GM10248 (cell line): ENCODE measurements around the gene IFIT1B.

Source experiments
- CTCF ChIA-PET: fragments of 300-600 bp; sonication (Branson Sonifier 250); formaldehyde crosslinking; extraction: SDS; loops from one replicate; lab custom pipeline; 2021; ENCODE audit warnings: antibody characterized with exemption; lab: Yijun Ruan, JAX
- POLR2A ChIA-PET: fragments of 350-650 bp; sonication (Branson Sonifier 250); formaldehyde crosslinking; extraction: SDS; loops from one replicate; lab custom pipeline; 2020; ENCODE audit warnings: antibody characterized with exemption; lab: Yijun Ruan, JAX
- DNase-seq: peaks from one replicate; pipeline ENCODE4 v3.0.0; 2012; ENCODE audit errors: extremely low spot score
- CTCF ChIP-seq: IDR thresholded peaks from 2 replicates; pipeline ENCODE4 v1.5.1; 2012; ENCODE audit warnings: mild to moderate bottlenecking, low read depth; ENCODE audit errors: extremely low read depth, missing control alignments, control extremely low read depth

IFIT1B gene

DNA sequence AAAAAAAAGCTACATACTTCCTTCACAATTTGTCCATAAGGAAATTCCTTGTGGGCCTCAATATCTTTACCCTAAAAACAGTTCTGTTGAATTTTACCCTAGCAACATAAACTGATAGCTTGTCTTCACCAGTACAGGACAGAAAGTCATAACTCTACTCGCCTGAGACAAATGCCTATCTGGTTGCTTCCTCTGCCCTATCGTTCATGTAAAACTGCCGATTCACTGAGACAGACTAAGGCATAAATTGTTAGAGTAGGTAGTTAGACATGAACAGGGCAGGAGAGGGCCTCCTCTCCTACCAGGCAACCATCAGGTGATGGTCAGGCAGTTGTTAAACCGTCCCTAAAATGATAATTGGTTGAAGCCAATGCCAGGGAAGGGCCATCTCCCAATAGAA, 25.1 kb upstream of the IFIT1B start:
- CTCF ChIA-PET, result interaction anchor here (1.3 to 3.0 kb wide), 3 partner anchors 11 to 37 kb away, joined by 4 to 26 read pairs (median 7); no protein-coding TSS in a partner anchor
- TF ChIP-seq CTCF, result no peak
- POLR2A ChIA-PET, result no interaction called here
- DNase-seq, result no peak

- DNase-seq, result no peak
- CTCF ChIA-PET, result interaction anchor here (1.1 to 7.0 kb wide), 5 partner anchors 8 to 17 kb away, joined by 3 to 46 read pairs (median 5); no protein-coding TSS in a partner anchor
- POLR2A ChIA-PET, result no interaction called here
- no peak for TF ChIP-seq CTCF
These were observed 22.4 kb upstream of the IFIT1B start for GRCh38 chr10:89355394-89355931.

GRCh38 chr10:89357096-89357495, 20.8 kb upstream of the IFIT1B start:
- DNase-seq, result no peak
- CTCF ChIA-PET, result interaction anchor here (1.4 to 7.0 kb wide), 2 partner anchors 11 to 27 kb away, joined by 3 to 46 read pairs; no protein-coding TSS in a partner anchor
- POLR2A ChIA-PET, result no interaction called here
- TF ChIP-seq CTCF, result no peak

DNA sequence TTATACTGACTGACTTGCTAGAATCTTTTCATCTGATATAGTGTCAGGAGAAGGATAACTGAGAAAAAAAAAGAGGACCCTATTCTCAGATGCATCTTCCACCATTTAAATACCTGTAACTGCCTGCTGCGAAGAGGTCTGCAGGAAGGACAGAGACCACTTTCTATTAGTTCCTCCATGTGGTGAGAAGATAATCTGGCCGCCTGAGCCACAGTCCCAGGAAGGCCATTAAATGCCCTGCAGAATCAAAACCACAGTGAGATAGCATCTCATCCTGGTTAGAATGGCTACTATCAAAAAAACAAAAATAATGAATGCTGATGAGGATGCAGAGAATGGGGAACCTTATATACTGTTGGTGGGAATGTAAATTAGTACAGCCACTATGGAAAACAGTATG, 19.9 kb upstream of the IFIT1B start:
- no peak for TF ChIP-seq CTCF
- ChIA-PET POLR2A (no interaction called here), CTCF (interaction anchor here (1.4 to 7.0 kb wide), 3 partner anchors 11 to 140 kb away, joined by 3 to 46 read pairs (median 3); no protein-coding TSS in a partner anchor)
- no peak for DNase-seq

DNA sequence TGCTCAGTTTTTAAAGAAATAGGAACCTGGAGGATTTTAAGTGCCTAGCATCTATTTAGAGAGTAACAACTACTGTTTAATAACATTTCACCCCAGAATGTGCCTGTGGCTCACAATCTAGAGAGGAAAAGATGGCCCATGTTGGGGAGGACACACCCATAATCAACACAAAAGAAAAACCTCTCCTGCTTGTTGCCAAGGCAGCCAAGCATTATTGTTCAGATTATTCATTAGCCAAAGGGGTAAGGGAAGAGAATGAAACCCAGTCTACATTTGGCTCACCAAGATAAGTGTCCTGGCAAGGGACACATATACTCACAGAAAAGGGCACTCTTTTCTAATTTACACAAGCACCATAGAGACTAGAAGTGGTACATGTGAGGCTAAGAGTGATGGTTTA, 17.7 kb upstream of the IFIT1B start:
- ChIA-PET CTCF (interaction anchor here (7.0 kb wide), 1 partner anchor 8 kb away, joined by 46 read pairs; no protein-coding TSS in a partner anchor), POLR2A (no interaction called here)
- DNase-seq, result no peak
- TF ChIP-seq CTCF, result no peak

- CTCF ChIA-PET, result interaction anchor here (2.0 to 3.0 kb wide), 2 partner anchors 8 to 11 kb away, joined by 7 to 10 read pairs; no protein-coding TSS in a partner anchor
- no peak for DNase-seq
These were observed 14.9 kb upstream of the IFIT1B start for GRCh38 chr10:89362929-89363328.

More at GRCh38 chr10:89362929-89363328, 14.9 kb upstream of the IFIT1B start:
- POLR2A ChIA-PET, result no interaction called here
- no peak for TF ChIP-seq CTCF
